ENCODE results near the gene SPP1.

DNA sequence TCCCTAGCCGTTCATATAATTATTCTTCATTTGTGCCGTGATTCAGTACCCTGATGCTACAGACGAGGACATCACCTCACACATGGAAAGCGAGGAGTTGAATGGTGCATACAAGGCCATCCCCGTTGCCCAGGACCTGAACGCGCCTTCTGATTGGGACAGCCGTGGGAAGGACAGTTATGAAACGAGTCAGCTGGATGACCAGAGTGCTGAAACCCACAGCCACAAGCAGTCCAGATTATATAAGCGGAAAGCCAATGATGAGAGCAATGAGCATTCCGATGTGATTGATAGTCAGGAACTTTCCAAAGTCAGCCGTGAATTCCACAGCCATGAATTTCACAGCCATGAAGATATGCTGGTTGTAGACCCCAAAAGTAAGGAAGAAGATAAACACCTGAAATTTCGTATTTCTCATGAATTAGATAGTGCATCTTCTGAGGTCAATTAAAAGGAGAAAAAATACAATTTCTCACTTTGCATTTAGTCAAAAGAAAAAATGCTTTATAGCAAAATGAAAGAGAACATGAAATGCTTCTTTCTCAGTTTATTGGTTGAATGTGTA is 7.0 kb downstream of the SPP1 start:
- TF ChIP-seq, protein P1, sequence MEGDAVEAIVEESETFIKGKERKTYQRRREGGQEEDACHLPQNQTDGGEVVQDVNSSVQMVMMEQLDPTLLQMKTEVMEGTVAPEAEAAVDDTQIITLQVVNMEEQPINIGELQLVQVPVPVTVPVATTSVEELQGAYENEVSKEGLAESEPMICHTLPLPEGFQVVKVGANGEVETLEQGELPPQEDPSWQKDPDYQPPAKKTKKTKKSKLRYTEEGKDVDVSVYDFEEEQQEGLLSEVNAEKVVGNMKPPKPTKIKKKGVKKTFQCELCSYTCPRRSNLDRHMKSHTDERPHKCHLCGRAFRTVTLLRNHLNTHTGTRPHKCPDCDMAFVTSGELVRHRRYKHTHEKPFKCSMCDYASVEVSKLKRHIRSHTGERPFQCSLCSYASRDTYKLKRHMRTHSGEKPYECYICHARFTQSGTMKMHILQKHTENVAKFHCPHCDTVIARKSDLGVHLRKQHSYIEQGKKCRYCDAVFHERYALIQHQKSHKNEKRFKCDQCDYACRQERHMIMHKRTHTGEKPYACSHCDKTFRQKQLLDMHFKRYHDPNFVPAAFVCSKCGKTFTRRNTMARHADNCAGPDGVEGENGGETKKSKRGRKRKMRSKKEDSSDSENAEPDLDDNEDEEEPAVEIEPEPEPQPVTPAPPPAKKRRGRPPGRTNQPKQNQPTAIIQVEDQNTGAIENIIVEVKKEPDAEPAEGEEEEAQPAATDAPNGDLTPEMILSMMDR (IDR thresholded peaks at IDR 0.05), result no peak
- TF ChIP-seq POLR2A (IDR thresholded peaks at IDR 0.05) (no peak), EP300 (IDR thresholded peaks at IDR 0.05) (no peak)

Data from sigmoid colon (tissue), 4 donors.